K562 (cell line): ENCODE data around the gene TNFRSF18. TPM values are rescaled to one million over a fixed set of nuclear protein-coding genes. Genes with fewer than 3 reads are reported as not detected.

ENCODE experiments used
- ELF1 ChIP-seq: fragments of 200-800 bp; sonication (Bioruptor generic); IDR thresholded peaks from 2 replicates; pipeline ENCODE4 v1.6.1; 2016; ENCODE audit warnings: missing genetic modification characterization, missing compliant biosample characterization
- ELF4 ChIP-seq: fragments of 450-650 bp; formaldehyde crosslinking; IDR thresholded peaks from 2 replicates; pipeline ENCODE4 v1.4.0; 2022; ENCODE audit warnings: missing genetic modification characterization
- ESRRB ChIP-seq: fragments of 250-450 bp; sonication (Bioruptor Pico); IDR thresholded peaks from 2 replicates; pipeline ENCODE4 v1.5.0; 2020; ENCODE audit warnings: mild to moderate bottlenecking, moderate library complexity, borderline replicate concordance
- FIP1L1 ChIP-seq: fragments of 200-400 bp; formaldehyde crosslinking; IDR thresholded peaks from 2 replicates; pipeline ENCODE4 v1.6.1; 2018; ENCODE audit warnings: mild to moderate bottlenecking, low read depth, low read length; ENCODE audit not compliant: poor library complexity, severe bottlenecking
- GABPB1 ChIP-seq: sonication (generic); formaldehyde crosslinking; IDR thresholded peaks from 2 replicates; pipeline ENCODE4 v1.8.0; 2022; ENCODE audit warnings: mild to moderate bottlenecking, missing genetic modification reagents
- GTF2F1 ChIP-seq: IDR thresholded peaks from 2 replicates; pipeline ENCODE4 v1.6.1; 2011; ENCODE audit warnings: low read depth, low read length, improper control_type of control experiment
- HLTF ChIP-seq: fragments of 450-650 bp; IDR thresholded peaks from 2 replicates; pipeline ENCODE4 v1.6.1; 2016
- KAT7 ChIP-seq: sonication (generic); formaldehyde crosslinking; IDR thresholded peaks from 2 replicates; pipeline ENCODE4 v1.8.0; 2022; ENCODE audit warnings: missing genetic modification reagents, mild to moderate bottlenecking, borderline replicate concordance
- POLR3G ChIP-seq: IDR thresholded peaks from 2 replicates; pipeline ENCODE4 v1.6.1; 2011; ENCODE audit not compliant: insufficient read length, insufficient replicate concordance; ENCODE audit errors: extremely low read depth
- PTTG1 ChIP-seq: fragments of 450-650 bp; IDR thresholded peaks from 2 replicates; pipeline ENCODE4 v1.6.1; 2016; ENCODE audit warnings: low read depth, mild to moderate bottlenecking, missing genetic modification characterization, missing compliant biosample characterization
- RFX7 ChIP-seq: fragments of 250-450 bp; sonication (Bioruptor Pico); IDR thresholded peaks from 2 replicates; pipeline ENCODE4 v1.5.1; 2021; ENCODE audit warnings: mild to moderate bottlenecking
- TSC22D4 ChIP-seq: fragments of 450-650 bp; IDR thresholded peaks from 2 replicates; pipeline ENCODE4 v1.6.1; 2016; ENCODE audit warnings: missing genetic modification characterization, missing biosample characterization, control low read depth
- ZBTB7A ChIP-seq: IDR thresholded peaks from 2 replicates; pipeline ENCODE4 v1.6.1; 2011; ENCODE audit warnings: low read depth, mild to moderate bottlenecking, low read length, moderate library complexity, borderline replicate concordance; ENCODE audit not compliant: control insufficient read depth
- ZKSCAN8 ChIP-seq: fragments of 200-800 bp; sonication (Bioruptor generic); IDR thresholded peaks from 2 replicates; pipeline ENCODE4 v1.6.1; 2016; ENCODE audit warnings: missing genetic modification characterization, missing compliant biosample characterization
- ZNF133 ChIP-seq: fragments of 250-450 bp; sonication (Bioruptor Pico); IDR thresholded peaks from 2 replicates; pipeline ENCODE4 v1.4.0; 2020; ENCODE audit warnings: mild to moderate bottlenecking
- ZSCAN29 ChIP-seq: fragments of 450-650 bp; IDR thresholded peaks from 2 replicates; pipeline ENCODE4 v1.6.1; 2017
- polyA plus RNA-seq, 8 experiments: library from polyadenylated mRNA; depleted of rRNA in 4 of 8; stranded (reverse) in 5 of 8; unstranded in 3 of 8; fragments of >200 nt; fragmentation: Nextera tagmentation in 2 of 8; fragmentation: Illumina TruSeq in 1 of 8; extraction: Ambion mirVana in 2 of 8; extraction: Trizol in 1 of 8; gene quantifications; 2 replicates each; pipeline versions ENCODE4 v1.2.1 to v1.2.3, GENCODE V29; 2011 to 2014; ENCODE audit warnings: inconsistent platforms in 1 of 8, missing spikeins in 1 of 8
- total RNA-seq, 7 experiments: library from RNA; depleted of rRNA in 6 of 7; stranded (reverse); fragments of >200 nt in 6 of 7; fragmentation: Illumina TruSeq in 2 of 7; extraction: Trizol in 2 of 7; gene quantifications; 2 replicates each; pipeline versions ENCODE4 v1.2.1 to v1.2.3, GENCODE V29; 2011 to 2021; ENCODE audit warnings: low replicate concordance in 1 of 7
- TF ChIP-seq, protein P1 (sequence below): fragments of 250-450 bp; sonication (Bioruptor Pico); IDR thresholded peaks from 2 replicates; pipeline ENCODE4 v1.4.0; 2020; ENCODE audit warnings: mild to moderate bottlenecking, moderate library complexity, borderline replicate concordance
- TF ChIP-seq, protein P2 (sequence below): fragments of 450-650 bp; formaldehyde crosslinking; IDR thresholded peaks from 2 replicates; pipeline ENCODE4 v1.4.0; 2022; ENCODE audit warnings: missing genetic modification characterization
- TF ChIP-seq, protein P3 (sequence below): sonication (generic); formaldehyde crosslinking; IDR thresholded peaks from 2 replicates; pipeline ENCODE4 v1.8.0; 2023; ENCODE audit warnings: mild to moderate bottlenecking, missing genetic modification reagents

The TNFRSF18 gene
- total and polyA plus RNA-seq, 9 of the 15 experiments (the other 6 are each of a cell fraction or from before 2014, with no cell fraction given): 0.24 to 0.27 TPM; not detected in 7

DNA sequence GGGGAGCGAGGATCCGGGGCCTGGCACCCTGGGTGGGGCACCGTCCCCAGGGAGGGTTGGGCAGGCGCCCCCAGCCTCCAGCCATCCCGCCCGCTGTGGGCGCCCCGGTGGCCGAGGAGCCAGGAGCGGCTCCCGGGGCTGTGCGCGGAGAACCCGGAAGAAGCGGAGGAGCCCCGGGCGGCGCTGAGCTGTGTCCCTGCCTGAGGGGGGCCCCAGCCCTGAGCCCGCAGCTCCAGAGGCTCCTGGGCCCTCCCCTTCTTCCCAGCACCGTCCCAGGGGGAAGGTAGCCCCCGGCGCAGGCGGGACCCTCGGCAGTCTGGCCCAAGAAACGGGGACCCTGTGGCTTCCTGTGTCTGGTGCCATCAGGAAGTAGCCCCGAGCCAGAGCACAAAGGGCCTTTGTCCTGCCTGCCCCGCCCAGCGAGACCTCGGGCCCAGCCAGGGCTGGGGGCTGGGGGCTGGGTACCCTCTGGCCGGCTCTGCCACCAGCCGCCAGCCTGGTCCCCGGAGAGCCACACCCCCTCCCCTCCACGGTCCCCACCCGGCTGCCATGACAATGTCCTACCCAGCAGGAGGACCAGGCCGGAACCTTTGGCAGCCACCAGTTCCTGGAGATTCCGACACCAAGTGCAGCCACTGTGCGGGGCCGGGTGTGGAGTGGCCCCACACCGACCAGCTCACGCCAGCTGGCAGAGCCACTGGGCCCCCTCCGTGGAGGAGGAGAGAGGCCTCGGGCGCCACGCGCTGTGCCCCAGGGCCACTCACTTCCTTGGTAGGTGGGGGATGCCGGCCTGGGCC is 48.3 kb downstream of the TNFRSF18 start (continued):
- TF ChIP-seq, protein P1, sequence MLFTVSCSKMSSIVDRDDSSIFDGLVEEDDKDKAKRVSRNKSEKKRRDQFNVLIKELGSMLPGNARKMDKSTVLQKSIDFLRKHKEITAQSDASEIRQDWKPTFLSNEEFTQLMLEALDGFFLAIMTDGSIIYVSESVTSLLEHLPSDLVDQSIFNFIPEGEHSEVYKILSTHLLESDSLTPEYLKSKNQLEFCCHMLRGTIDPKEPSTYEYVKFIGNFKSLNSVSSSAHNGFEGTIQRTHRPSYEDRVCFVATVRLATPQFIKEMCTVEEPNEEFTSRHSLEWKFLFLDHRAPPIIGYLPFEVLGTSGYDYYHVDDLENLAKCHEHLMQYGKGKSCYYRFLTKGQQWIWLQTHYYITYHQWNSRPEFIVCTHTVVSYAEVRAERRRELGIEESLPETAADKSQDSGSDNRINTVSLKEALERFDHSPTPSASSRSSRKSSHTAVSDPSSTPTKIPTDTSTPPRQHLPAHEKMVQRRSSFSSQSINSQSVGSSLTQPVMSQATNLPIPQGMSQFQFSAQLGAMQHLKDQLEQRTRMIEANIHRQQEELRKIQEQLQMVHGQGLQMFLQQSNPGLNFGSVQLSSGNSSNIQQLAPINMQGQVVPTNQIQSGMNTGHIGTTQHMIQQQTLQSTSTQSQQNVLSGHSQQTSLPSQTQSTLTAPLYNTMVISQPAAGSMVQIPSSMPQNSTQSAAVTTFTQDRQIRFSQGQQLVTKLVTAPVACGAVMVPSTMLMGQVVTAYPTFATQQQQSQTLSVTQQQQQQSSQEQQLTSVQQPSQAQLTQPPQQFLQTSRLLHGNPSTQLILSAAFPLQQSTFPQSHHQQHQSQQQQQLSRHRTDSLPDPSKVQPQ: no peak
- TF ChIP-seq PTTG1 (tag) (no peak), RFX7 (CRISPR knock-in tag) (no peak), ELF4 (CRISPR knock-in tag) (no peak), ZNF133 (no peak), ESRRB (CRISPR knock-in tag) (no peak), TSC22D4 (tag) (no peak), KAT7 (0 out of 2 replicates have a peak, but pooled peaks have one; percentile 94), GTF2F1 (no peak), ZBTB7A (0 out of 2 replicates have a peak, but pooled peaks have one; percentile 37), HLTF (no peak; the same call in 1 of the 2 replicates), FIP1L1 (no peak), ZSCAN29 (no peak), GABPB1 (CRISPR knock-in tag) (peak; percentile 73; the same call in 1 of the 2 replicates), ZKSCAN8 (no peak), POLR3G (no peak), ELF1 (peak; percentile 97)
- TF ChIP-seq, protein P2, sequence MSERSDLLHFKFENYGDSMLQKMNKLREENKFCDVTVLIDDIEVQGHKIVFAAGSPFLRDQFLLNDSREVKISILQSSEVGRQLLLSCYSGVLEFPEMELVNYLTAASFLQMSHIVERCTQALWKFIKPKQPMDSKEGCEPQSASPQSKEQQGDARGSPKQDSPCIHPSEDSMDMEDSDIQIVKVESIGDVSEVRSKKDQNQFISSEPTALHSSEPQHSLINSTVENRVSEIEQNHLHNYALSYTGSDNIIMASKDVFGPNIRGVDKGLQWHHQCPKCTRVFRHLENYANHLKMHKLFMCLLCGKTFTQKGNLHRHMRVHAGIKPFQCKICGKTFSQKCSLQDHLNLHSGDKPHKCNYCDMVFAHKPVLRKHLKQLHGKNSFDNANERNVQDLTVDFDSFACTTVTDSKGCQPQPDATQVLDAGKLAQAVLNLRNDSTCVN (CRISPR knock-in tag): no peak
- TF ChIP-seq, protein P3, sequence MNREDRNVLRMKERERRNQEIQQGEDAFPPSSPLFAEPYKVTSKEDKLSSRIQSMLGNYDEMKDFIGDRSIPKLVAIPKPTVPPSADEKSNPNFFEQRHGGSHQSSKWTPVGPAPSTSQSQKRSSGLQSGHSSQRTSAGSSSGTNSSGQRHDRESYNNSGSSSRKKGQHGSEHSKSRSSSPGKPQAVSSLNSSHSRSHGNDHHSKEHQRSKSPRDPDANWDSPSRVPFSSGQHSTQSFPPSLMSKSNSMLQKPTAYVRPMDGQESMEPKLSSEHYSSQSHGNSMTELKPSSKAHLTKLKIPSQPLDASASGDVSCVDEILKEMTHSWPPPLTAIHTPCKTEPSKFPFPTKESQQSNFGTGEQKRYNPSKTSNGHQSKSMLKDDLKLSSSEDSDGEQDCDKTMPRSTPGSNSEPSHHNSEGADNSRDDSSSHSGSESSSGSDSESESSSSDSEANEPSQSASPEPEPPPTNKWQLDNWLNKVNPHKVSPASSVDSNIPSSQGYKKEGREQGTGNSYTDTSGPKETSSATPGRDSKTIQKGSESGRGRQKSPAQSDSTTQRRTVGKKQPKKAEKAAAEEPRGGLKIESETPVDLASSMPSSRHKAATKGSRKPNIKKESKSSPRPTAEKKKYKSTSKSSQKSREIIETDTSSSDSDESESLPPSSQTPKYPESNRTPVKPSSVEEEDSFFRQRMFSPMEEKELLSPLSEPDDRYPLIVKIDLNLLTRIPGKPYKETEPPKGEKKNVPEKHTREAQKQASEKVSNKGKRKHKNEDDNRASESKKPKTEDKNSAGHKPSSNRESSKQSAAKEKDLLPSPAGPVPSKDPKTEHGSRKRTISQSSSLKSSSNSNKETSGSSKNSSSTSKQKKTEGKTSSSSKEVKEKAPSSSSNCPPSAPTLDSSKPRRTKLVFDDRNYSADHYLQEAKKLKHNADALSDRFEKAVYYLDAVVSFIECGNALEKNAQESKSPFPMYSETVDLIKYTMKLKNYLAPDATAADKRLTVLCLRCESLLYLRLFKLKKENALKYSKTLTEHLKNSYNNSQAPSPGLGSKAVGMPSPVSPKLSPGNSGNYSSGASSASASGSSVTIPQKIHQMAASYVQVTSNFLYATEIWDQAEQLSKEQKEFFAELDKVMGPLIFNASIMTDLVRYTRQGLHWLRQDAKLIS (CRISPR knock-in tag): peak; percentile 46
